Measurements from ENCODE around the gene ACYP2. TPM values are rescaled to one million over a fixed set of nuclear protein-coding genes. Genes with fewer than 3 reads are reported as not detected.

ACYP2 gene
- total RNA-seq, 1 donor from 2014 or later, result 9.0 TPM

- H3K4me3 ChIP-seq (ENCODE audit: low read depth, low read length), result no peak overlapping the region
Measured at GRCh38 chr2:54183972-54184371, 68.6 kb downstream of the ACYP2 start.

GRCh38 chr2:54185105-54185504 lies 69.7 kb downstream of the ACYP2 start:
- DNase-seq (ENCODE audit: low read depth) (no peak), FAIRE-seq (no peak)

More at GRCh38 chr2:54183972-54184371, 68.6 kb downstream of the ACYP2 start:
- no peak for DNase-seq (ENCODE audit: low read depth)
- no peaks in the 10 kb centered on the region for H3K36me3 ChIP-seq (ENCODE audit: control insufficient read depth, insufficient read depth, low read length)
- FAIRE-seq, result no peak
- no peaks in the 10 kb centered on the region for H3K27me3 ChIP-seq (ENCODE audit: control insufficient read depth, insufficient read depth, low read length)
- TF ChIP-seq CTCF (IDR thresholded peaks at IDR 0.05; ENCODE audit: insufficient read depth, low read length, severe bottlenecking), result no peak

GRCh38 chr2:54187331-54187730 lies 71.9 kb downstream of the ACYP2 start:
- Histone ChIP-seq H3K27me3 (ENCODE audit: control insufficient read depth, insufficient read depth, low read length) (no peaks in the 10 kb centered on the region), H3K4me3 (ENCODE audit: low read depth, low read length) (no peak overlapping the region), H3K36me3 (ENCODE audit: control insufficient read depth, insufficient read depth, low read length) (no peaks in the 10 kb centered on the region)
- FAIRE-seq, result no peak
- no peak for TF ChIP-seq CTCF (IDR thresholded peaks at IDR 0.05; ENCODE audit: insufficient read depth, low read length, severe bottlenecking)
- DNase-seq (ENCODE audit: low read depth), result no peak

More at GRCh38 chr2:54185105-54185504, 69.7 kb downstream of the ACYP2 start:
- Histone ChIP-seq H3K36me3 (ENCODE audit: control insufficient read depth, insufficient read depth, low read length) (no peaks in the 10 kb centered on the region), H3K27me3 (ENCODE audit: control insufficient read depth, insufficient read depth, low read length) (no peaks in the 10 kb centered on the region), H3K4me3 (ENCODE audit: low read depth, low read length) (no peak overlapping the region)
- TF ChIP-seq CTCF (IDR thresholded peaks at IDR 0.05; ENCODE audit: insufficient read depth, low read length, severe bottlenecking), result no peak

- TF ChIP-seq CTCF (IDR thresholded peaks at IDR 0.05; ENCODE audit: insufficient read depth, low read length, severe bottlenecking), result no peak
- no peak for DNase-seq (ENCODE audit: low read depth)
- Histone ChIP-seq H3K36me3 (ENCODE audit: control insufficient read depth, insufficient read depth, low read length) (no peaks in the 10 kb centered on the region), H3K27me3 (ENCODE audit: control insufficient read depth, insufficient read depth, low read length) (no peaks in the 10 kb centered on the region), H3K4me3 (ENCODE audit: low read depth, low read length) (no peak overlapping the region)
- no peak for FAIRE-seq
Measured at GRCh38 chr2:54189539-54189938, 74.1 kb downstream of the ACYP2 start.

GRCh38 chr2:54191361-54192135 lies 76.1 kb downstream of the ACYP2 start:
- DNase-seq (ENCODE audit: low read depth), result no peak
- FAIRE-seq, result no peak
- Histone ChIP-seq H3K4me3 (ENCODE audit: low read depth, low read length) (no peak overlapping the region), H3K36me3 (ENCODE audit: control insufficient read depth, insufficient read depth, low read length) (no peaks in the 10 kb centered on the region), H3K27me3 (ENCODE audit: control insufficient read depth, insufficient read depth, low read length) (no peaks in the 10 kb centered on the region)
- TF ChIP-seq CTCF (IDR thresholded peaks at IDR 0.05; ENCODE audit: insufficient read depth, low read length, severe bottlenecking), result no peak

All from bronchial epithelial cell (primary cell).